Astrocyte (in vitro differentiated cells and primary cell): ENCODE data around the gene CDH24.

ENCODE experiments used
- CTCF ChIP-seq: IDR thresholded peaks from 2 replicates; pipeline ENCODE4 v1.5.1; 2011; ENCODE audit warnings: low read depth, mild to moderate bottlenecking, inconsistent platforms, low read length, moderate library complexity; ENCODE audit not compliant: insufficient read depth
- EZH2 ChIP-seq: IDR thresholded peaks from 2 replicates; pipeline ENCODE4 v1.6.1; 2012; ENCODE audit warnings: mild to moderate bottlenecking, low read length, inconsistent platforms; ENCODE audit not compliant: insufficient read depth

- TF ChIP-seq CTCF, result no peak
- TF ChIP-seq EZH2, result no peak
Measured at GRCh38 chr14:23085458-23085857, 28.1 kb upstream of the CDH24 start.
